ENCODE data around the gene SLC35D2.

Gene SLC35D2

DNA sequence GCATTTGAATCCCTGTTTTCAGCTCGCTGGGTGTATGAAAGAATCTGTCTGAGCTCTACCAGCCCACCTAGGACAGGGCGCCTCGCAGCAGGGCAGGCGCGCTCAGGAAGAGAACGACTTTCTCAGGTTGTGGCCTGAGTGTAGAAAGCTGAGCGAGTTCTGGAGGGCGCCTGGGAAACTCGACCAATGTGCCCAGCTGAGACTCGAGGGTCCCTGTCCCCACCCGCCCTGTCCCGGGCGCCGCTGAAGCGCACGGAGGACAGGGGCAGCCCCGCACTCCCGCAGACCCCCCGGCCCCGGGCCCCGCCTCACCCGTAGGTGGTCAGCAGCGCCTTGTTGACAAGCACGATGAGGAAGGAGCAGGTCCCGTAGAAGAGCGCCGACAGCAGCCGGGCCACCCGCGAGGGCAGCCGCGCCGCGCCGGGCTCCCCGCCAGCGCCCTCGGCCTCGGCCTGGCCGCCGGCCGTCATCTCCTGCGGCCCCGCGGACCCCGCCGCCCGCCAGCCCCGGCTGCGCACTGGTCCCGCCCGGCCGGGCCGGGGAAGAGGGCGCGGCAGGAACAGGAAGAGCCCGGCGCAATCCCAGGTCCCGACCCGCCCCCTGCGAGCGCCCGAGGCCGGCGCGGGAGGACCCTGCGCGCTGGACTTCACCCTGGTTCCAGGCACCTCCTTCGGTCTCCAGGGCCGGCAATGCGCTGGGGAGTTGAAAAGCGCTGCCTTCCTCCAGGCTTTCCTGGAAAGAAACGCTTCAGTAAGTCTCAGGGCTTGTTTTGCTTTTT lies at the start of gene SLC35D2:
TSS of gene SLC35D2 (minus strand) at position 547 of the 778 bp plus-strand sequence. CDS start at position 470, 77 bp downstream.
- Mint-ChIP-seq H3K36me3 (peaks cover 17% of the 10 kb centered on the region), H3K4me1 (peaks cover 20% of the 10 kb centered on the region), H3K4me3 (peak within 1 kb of the TSS; percentile 79), H3K9me3 (no peaks in the 10 kb centered on the region), H3K27me3 (no peaks in the 10 kb centered on the region), H3K27ac (peak within 1 kb of the TSS; percentile 70)
- peak; percentile 78 for ATAC-seq

DNA sequence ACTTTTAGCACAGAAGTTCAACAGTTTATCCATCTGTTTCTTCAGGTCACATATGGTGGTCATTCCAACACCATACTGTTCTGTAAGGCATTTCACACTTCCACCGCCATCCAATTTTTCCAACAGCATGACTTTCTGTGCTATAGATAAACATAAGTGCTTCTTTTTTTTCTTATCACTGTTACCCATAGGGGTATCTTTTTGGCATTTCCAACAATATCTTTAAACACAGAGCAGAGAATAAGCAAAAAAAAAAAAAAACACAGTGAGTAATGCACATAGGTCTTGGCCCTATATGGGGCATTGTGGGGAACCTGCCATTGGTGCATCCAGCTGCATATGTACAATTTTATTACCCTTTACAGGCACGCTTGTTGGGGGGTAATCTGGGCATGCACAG lies 46.9 kb upstream of the SLC35D2 start:
- no peaks in the 10 kb centered on the region for H3K36me3 Mint-ChIP-seq
- peaks cover 13% of the 10 kb centered on the region for H3K27me3 Mint-ChIP-seq
- no peak for ATAC-seq
- H3K4me1 Mint-ChIP-seq, result no peaks in the 10 kb centered on the region
- no peaks in the 10 kb centered on the region for H3K9me3 Mint-ChIP-seq
- no peak overlapping the region for H3K4me3 Mint-ChIP-seq
- H3K27ac Mint-ChIP-seq, result no peak overlapping the region

DNA sequence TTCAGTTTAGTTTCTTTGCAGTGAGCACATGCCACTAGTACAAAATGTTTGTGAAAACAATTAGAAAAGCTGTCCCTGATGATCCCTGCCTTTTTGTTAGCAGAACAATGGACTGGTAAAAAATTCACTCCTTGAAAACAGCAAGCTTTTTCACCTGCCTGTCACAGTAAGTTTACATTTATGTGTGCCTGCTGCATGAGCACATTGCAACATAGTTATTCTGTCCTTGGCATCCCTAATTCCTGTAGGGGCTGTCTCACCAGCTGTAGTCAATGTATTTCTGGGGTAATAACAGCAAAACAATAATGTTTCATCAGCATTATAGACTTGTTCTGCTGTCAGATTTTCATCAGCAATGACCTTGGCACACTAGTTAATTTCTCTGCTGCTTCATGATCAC lies 46.2 kb upstream of the SLC35D2 start:
- Mint-ChIP-seq H3K27me3 (peaks cover 13% of the 10 kb centered on the region), H3K9me3 (no peaks in the 10 kb centered on the region), H3K36me3 (no peaks in the 10 kb centered on the region), H3K27ac (no peak overlapping the region), H3K4me1 (no peaks in the 10 kb centered on the region), H3K4me3 (no peak overlapping the region)
- ATAC-seq, result no peak

DNA sequence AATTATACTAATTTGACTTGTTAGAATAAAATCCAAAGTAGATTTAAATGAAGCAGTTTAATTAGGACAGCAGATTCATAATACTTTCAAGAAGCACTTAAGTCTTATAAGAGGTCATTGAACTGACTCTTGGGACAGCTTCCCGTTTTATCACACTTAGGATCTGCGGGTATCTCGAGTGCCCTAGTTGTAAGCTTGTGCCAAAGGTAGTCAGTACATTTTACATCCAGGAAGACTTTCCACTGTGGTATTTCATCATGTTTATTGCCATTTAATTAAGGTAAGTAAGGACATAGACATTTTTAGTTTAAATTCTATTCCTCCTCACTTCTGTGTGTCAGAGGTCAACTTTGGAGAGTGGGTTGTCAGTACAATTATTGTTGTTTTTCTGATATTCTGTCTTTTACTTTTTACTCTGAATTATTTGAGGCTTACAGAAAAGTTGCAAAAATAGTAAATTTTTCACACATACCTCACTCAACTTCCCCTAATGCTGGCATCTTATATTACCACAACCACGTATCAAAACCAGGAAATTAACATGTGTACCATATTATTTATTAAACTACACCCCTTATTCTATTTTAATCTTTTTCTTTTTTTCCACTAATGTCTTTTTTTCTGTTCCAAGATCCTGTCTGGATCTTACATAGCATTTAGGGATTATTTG lies 42.1 kb upstream of the SLC35D2 start:
- H3K27me3 Mint-ChIP-seq, result no peaks in the 10 kb centered on the region
- H3K27ac Mint-ChIP-seq, result no peak overlapping the region
- ATAC-seq, result no peak
- H3K4me3 Mint-ChIP-seq, result no peak overlapping the region
- H3K36me3 Mint-ChIP-seq, result no peaks in the 10 kb centered on the region
- peaks cover 8% of the 10 kb centered on the region for H3K4me1 Mint-ChIP-seq
- H3K9me3 Mint-ChIP-seq, result no peaks in the 10 kb centered on the region

DNA sequence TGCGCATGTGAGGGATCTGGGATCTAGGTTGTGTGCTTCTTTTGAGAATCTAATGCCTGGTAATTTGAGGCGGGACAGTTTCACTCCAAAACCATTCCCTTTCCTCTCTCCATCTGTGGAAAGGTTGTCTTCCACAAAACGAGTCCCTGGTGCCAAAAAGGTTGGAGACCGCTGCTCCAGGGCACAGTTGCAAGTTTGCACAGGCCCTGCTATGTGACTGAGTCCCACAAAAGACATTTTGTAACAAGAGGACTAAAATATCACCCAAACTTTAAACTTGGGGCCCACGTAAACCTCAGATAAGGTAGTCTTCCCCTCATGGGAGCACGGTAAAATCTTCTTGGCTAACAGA lies 40.5 kb upstream of the SLC35D2 start:
- no peaks in the 10 kb centered on the region for H3K27me3 Mint-ChIP-seq

DNA sequence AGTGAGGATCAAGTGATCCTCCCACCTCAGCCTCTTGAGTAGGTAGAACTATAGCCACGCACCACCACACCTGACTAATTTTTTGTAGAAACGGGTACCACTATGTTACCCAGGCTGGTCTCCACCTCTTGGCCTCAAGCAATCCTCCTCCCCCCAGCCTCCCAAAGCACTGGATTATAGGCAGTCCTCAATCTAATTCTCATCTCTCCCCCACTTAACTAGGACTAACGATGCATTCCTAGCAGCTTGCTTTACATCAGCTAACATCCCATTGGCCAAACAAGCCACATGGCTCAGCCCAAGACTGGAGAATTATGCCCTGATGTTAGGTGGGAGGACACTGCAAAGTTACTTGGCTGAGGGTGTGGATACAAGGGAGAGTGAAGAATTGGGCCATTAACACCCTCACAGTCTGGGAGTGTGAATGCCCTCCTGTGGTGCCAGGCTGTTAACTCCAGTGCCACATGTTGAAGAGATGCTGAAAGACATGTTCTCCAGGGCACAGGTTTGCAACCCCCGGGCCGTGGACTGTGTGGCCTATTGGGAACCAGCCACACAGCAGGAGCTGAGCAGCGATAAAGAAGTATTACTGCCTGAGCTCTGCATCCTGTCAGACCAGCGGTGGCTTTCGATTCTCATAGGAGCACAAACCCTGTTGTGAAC lies 39.9 kb upstream of the SLC35D2 start:
- no peak overlapping the region for H3K4me3 Mint-ChIP-seq
- H3K27ac Mint-ChIP-seq, result no peak overlapping the region
- H3K36me3 Mint-ChIP-seq, result no peaks in the 10 kb centered on the region
- H3K4me1 Mint-ChIP-seq, result peaks cover 24% of the 10 kb centered on the region
- no peaks in the 10 kb centered on the region for H3K27me3 Mint-ChIP-seq
- no peaks in the 10 kb centered on the region for H3K9me3 Mint-ChIP-seq
- ATAC-seq, result no peak

More for the DNA sequence above, 40.5 kb upstream of the SLC35D2 start:
- ATAC-seq, result no peak
- no peaks in the 10 kb centered on the region for H3K36me3 Mint-ChIP-seq
- no peak overlapping the region for H3K4me3 Mint-ChIP-seq
- H3K27ac Mint-ChIP-seq, result no peak overlapping the region
- H3K4me1 Mint-ChIP-seq, result peaks cover 24% of the 10 kb centered on the region
- no peaks in the 10 kb centered on the region for H3K9me3 Mint-ChIP-seq

DNA sequence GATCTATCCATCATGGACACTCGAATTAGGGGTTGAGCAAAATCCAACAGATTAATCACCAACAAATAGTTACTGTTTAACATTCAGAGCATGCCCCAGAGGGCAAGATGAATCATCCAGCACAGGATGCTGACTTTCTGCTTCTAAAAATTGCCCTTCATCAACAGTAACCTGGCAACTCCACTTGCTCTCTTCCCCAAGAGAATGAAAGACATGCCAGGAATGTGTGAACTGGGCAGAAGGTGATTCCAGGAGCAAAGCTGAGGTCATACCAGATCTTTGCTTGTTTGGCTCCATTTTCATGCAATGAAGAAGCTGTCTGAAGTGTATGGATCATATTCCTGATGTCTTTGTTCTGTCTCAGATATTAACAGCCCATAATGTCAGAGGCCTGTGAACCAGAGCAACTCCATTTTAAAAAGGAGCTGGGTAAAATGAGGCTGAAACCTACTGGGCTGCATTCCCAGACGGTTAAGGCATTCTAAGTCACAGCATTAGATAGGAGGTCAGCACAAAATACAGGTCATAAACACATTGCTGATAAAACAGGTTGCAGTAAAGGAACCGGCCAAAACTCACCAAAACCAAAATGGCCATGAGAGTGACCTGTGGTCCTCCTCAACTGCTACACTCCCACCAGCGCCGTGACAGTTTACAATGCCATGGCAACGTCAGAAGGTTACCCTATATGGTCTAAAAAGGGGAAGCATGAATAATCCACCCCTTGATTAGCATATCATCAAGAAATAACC lies 37.1 kb upstream of the SLC35D2 start:
- Mint-ChIP-seq H3K4me3 (no peak overlapping the region), H3K27ac (peak overlapping the region; percentile 92), H3K9me3 (no peaks in the 10 kb centered on the region), H3K36me3 (no peaks in the 10 kb centered on the region), H3K27me3 (no peaks in the 10 kb centered on the region), H3K4me1 (peaks cover 31% of the 10 kb centered on the region)
- ATAC-seq, result no peak

DNA sequence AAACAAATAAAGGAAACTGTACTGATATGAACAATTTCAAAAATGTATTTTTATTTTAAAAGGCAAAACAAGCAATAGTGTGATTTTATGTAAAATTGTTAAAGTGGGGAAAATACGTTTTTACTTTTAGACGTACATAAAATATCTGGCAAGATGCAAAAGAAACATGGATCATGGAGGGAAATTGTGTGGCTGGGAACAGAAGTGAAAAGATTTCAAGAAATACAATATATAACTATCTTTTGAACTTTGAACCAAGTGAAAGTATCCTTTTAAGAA lies 36.1 kb upstream of the SLC35D2 start:
- Mint-ChIP-seq H3K36me3 (no peaks in the 10 kb centered on the region), H3K4me3 (peak overlapping the region; percentile 97), H3K9me3 (no peaks in the 10 kb centered on the region), H3K27ac (peak overlapping the region; percentile 92), H3K4me1 (peaks cover 31% of the 10 kb centered on the region), H3K27me3 (no peaks in the 10 kb centered on the region)
- ATAC-seq, result no peak

DNA sequence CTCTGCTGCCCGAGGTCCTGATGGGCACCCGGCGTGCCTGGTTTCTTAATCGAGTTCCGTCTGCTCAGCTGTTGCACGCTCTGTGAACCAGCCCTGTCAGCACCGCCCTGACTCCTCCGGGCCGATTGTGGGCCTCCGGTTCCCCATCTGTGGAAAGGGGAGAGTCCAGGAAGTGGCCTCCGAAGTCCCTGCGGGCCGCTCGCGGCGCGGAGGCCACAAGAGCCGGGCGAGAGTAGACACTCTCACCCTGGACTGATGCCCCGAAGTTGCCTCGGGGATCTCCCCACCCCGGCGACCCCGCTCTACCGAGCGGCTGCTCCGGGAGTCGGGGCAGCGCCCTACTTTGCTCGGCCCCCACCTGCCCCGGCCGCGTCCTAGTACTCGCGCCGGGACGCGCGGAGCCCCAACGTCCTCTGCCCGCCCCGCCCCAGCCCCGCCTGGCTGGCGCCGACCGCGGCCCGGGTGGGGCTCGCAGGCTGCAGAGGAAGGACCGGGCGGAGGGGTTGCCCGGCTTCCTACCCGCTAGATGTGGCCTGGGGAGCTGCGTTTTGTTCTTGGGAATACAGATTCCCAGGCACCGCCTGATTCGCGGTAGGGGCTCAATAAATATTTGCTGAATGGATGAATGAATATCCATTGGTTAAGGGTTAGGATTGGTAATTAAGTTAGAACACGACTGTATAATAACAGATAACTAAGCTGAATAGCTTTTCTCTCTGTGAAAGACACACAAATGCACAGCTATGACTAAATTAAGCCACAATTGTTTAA lies 35.6 kb upstream of the SLC35D2 start:
- peak; percentile 73 for ATAC-seq
- H3K4me3 Mint-ChIP-seq, result peak overlapping the region; percentile 97
- no peaks in the 10 kb centered on the region for H3K9me3 Mint-ChIP-seq
- H3K36me3 Mint-ChIP-seq, result no peaks in the 10 kb centered on the region
- H3K27ac Mint-ChIP-seq, result peak overlapping the region; percentile 92
- no peaks in the 10 kb centered on the region for H3K27me3 Mint-ChIP-seq
- peaks cover 34% of the 10 kb centered on the region for H3K4me1 Mint-ChIP-seq

DNA sequence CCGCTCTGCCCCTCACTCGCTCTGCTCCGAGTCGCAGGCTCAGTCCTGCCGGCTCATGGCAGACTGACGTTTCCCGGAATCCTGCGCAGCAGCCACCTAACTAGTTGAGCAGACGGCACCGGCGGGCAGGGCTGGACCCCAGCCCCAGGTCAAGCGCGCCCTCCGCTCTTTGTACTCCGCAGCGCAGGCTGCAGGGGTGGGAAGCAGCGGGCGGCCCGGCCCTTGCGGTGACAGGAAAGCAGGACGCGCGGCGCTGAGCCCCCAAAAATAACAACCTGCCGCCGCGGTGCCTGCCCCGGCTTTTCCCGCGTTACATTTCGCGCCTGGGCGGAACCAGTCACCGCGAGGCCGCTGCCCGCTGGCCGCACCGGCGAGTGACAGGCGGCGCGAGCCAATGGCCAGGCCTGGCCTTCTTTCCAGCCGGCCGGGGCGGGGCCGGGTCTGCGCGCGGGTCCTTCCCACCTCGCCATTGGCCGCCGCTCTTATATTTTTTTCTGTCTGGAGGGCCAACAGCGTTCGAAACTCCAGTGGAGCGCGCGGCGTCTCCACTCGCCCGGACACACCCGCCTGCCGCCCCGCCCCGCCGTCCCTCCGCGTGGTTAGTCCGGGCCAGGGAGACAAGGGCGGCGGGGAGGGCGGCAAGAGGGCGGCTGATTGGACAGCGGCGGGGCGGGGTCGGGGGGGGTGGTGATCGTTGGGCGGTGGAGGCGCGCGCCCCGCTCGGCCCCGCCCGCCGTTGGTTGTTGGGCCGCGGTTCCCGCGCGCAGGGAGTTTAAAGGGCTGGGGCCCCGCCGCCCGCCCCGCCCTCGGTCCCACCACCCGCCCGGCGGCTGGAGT lies 34.8 kb upstream of the SLC35D2 start, which contains the start of gene ZNF367:
TSS of gene ZNF367 (minus strand) at position 288 of the 837 bp plus-strand sequence. CDS start 338 bp downstream, outside the sequence.
- Mint-ChIP-seq H3K9me3 (no peaks in the 10 kb centered on the region), H3K4me3 (peak within 1 kb of the TSS; percentile 97), H3K27me3 (no peaks in the 10 kb centered on the region), H3K27ac (peak within 1 kb of the TSS; percentile 92), H3K4me1 (peaks cover 42% of the 10 kb centered on the region), H3K36me3 (no peaks in the 10 kb centered on the region)
- ATAC-seq, result peak; percentile 90

DNA sequence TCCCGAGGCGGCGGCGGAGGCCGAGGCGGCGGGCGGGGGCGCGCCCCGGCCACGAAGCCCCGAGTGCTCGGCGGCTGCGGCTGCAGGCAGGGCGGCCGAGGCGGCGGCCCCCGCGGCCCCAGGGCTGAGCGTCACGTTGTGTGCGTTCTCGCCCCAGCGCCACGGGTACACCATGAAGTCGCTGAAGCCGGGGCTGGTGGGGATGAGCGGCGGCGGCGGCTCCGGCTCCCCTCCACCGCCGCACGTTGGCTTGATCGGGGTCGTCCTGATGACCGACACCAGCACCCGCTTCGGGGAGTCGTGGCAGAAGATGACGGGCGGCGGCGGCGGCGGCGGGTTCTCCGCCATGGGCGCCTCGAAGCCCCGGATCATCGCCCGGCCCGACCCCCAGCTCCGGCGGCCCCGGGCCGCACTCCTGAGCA lies 34.2 kb upstream of the SLC35D2 start:
- no peaks in the 10 kb centered on the region for H3K27me3 Mint-ChIP-seq
- ATAC-seq, result no peak
- H3K36me3 Mint-ChIP-seq, result no peaks in the 10 kb centered on the region
- peak overlapping the region; percentile 92 for H3K27ac Mint-ChIP-seq
- H3K9me3 Mint-ChIP-seq, result no peaks in the 10 kb centered on the region
- peaks cover 48% of the 10 kb centered on the region for H3K4me1 Mint-ChIP-seq
- H3K4me3 Mint-ChIP-seq, result peak overlapping the region; percentile 97

DNA sequence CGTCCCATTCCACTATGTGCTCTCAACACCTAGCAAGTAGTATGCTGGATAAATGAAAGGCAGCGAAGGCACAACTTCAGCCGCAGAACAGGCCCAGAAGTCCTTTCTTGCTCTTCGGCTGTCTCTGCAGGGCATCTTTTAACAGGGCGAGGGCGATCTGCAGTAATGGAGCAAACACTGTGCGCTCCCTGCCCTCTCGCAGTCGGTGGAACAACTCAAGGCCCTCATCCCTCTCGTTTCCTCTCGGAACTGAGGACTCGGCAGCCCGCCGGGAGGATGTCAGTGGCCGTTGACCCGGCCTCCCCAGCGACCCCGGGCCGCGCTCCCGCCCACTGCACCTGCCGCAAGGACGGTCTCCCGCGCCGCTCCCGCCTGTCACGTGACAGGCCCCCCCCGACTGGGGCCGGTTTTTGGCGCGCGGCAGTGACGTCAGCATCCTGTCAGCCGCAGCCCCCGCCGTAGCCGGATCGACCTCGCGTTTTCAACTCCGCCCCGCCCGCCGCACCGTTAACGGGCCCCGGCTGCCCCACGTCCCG lies 33.6 kb upstream of the SLC35D2 start:
- no peaks in the 10 kb centered on the region for H3K27me3 Mint-ChIP-seq
- H3K36me3 Mint-ChIP-seq, result no peaks in the 10 kb centered on the region

DNA sequence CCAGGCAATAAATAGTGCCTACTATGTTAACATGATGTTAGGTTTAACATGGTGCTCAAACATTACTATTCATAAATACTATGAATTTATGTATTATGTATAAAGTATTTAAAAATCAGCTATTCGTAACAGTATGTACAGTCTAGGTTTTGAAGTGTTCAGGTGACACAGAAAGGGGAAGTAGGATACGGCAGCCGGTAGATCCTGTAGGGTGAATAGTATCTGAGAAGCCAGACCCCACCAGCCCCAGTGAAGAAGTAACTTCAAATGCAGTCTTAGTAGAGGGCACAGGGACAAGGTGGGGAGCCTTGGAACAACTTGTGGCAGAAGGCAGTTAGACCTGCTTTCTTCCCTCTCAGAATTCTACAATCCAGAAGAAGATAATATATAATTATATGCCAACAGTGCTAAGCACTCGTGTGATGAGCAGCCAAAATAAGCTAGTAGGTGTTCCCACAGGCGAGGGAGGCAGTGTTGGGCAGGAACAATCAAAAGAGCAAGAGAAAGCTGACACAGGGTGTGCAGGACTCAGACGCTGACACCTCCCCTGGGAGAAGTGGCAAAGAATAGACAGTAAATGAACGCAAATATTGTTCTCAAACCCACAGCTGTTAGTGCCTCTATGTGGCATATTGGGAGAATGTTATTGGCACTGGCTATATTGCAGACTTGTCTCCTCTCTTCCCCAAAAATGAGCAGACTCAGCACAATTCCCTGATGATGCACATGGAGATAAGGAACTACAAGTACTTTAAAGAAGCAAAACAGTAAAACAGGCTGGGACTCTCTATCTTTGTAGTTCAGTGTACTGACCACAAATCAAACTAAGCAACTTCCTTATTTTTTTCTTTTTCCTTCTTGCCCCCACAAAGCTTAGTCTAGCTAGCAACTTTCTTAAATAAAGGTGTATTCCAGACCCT lies 30.1 kb upstream of the SLC35D2 start:
- peak; percentile 51 for ATAC-seq
- peak overlapping the region; percentile 78 for H3K4me3 Mint-ChIP-seq
- H3K27ac Mint-ChIP-seq, result peak overlapping the region; percentile 78
- H3K36me3 Mint-ChIP-seq, result no peaks in the 10 kb centered on the region
- no peaks in the 10 kb centered on the region for H3K27me3 Mint-ChIP-seq
- peaks cover 36% of the 10 kb centered on the region for H3K4me1 Mint-ChIP-seq
- H3K9me3 Mint-ChIP-seq, result no peaks in the 10 kb centered on the region

More for the DNA sequence above, 33.6 kb upstream of the SLC35D2 start:
- Mint-ChIP-seq H3K4me1 (peaks cover 54% of the 10 kb centered on the region), H3K27ac (peak overlapping the region; percentile 87), H3K4me3 (peak overlapping the region; percentile 88), H3K9me3 (no peaks in the 10 kb centered on the region)
- ATAC-seq, result peak; percentile 46

All from stimulated activated memory B cell treated with anti-CD40 and anti-IgM and Interleukin-4, amounts not matched to agents 10 μg/mL and 1 μg/mL and 100 μg/mL, for 72 hours (primary cell).